Thoracic aorta (tissue), 2 donors: ENCODE results near the gene IFIT2. TPM values are rescaled to one million over a fixed set of nuclear protein-coding genes. Genes with fewer than 3 reads are reported as not detected.
A peak's percentile ranks its signal among the peaks of the same experiment; 100 is the strongest.

ENCODE experiments used
- ATAC-seq: fragments of 150-250 bp; one replicate; pipeline ENCODE4 v1.8.0; 2017; ENCODE audit warnings: low read depth; ENCODE audit not compliant: insufficient number of reproducible peaks, low FRiP score
- DNase-seq: peaks from one replicate; pipeline ENCODE4 v3.0.0-alpha.2; 2020; ENCODE audit warnings: low spot score
- H3K27ac ChIP-seq, 2 donors: fragments of 200-600 bp; sonication (generic); 1 replicate in 1 of 2; 2 replicates in 1 of 2; pipeline ENCODE4 v1.5.1; 2016; ENCODE audit warnings: mild to moderate bottlenecking in 2 of 2, moderate library complexity in 2 of 2
- H3K27me3 ChIP-seq: fragments of 200-600 bp; sonication (generic); replicated peaks from 2 replicates; pipeline ENCODE4 v1.6.0; 2016; ENCODE audit warnings: mild to moderate bottlenecking; ENCODE audit not compliant: insufficient read depth
- H3K36me3 ChIP-seq: fragments of 200-600 bp; sonication (generic); one replicate; pipeline ENCODE4 v1.5.1; 2016
- H3K4me1 ChIP-seq, 2 donors: fragments of 200-600 bp; sonication (generic); 1 replicate in 1 of 2; 2 replicates in 1 of 2; pipeline versions ENCODE4 v1.5.1 to v1.6.0; 2016; ENCODE audit warnings: low read depth in 2 of 2, mild to moderate bottlenecking in 1 of 2; ENCODE audit not compliant: control insufficient read depth in 1 of 2
- H3K4me3 ChIP-seq: fragments of 200-600 bp; sonication (generic); 2 replicates; pipeline ENCODE4 v1.5.1; 2016; ENCODE audit warnings: mild to moderate bottlenecking
- H3K9me3 ChIP-seq: fragments of 200-600 bp; sonication (generic); 2 replicates; pipeline ENCODE4 v1.5.1; 2016
- total RNA-seq, 2 donors: library from RNA; depleted of rRNA; stranded (reverse); fragments of >200 nt; gene quantifications; one replicate each; pipeline versions ENCODE4 v1.1.0 to v1.2.3, GENCODE V29; 2016
- TF ChIP-seq, protein P1 (sequence below): fragments of 200-600 bp; sonication (generic); IDR thresholded peaks from one replicate; pipeline ENCODE4 v1.5.1; 2019; ENCODE audit warnings: antibody characterized with exemption

IFIT2 gene
- total RNA-seq, 2 donors from 2014 or later: 5.9 to 17.1 TPM

DNA sequence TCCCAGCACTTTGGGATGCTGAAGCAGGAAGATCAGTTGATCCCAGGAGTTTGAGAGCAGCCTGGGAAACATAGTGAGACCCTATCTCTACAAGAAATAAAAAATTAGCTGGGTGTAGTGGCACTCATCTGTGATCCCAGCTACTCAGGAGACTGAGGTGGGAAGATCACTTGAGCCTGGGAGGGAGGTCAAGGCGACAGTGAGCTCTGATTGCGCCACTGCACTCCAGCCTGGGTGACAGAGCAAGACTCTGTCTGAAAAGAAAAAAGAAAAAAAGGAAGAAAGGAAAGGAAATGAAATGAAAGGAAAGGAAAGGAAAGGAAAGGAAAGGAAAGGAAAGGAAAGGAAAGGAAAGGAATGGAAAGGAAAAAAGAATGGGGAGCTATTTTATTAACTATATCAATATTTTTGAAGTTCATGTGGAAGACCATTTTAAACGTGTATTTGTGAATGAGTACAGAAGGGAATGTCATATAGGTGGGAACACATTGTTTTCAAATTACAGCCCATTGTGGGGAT, 7.1 kb upstream of the IFIT2 start:
- Histone ChIP-seq H3K4me3 (no peak overlapping the region), H3K36me3 (no peaks in the 10 kb centered on the region), H3K27ac (peak overlapping the region in 1 of 2 donors; percentile 82), H3K27me3 (no peaks in the 10 kb centered on the region), H3K9me3 (no peaks in the 10 kb centered on the region), H3K4me1 (peaks cover 17 to 18% of the 10 kb centered on the region in 2 donors)
- no peak for DNase-seq
- TF ChIP-seq, protein P1, sequence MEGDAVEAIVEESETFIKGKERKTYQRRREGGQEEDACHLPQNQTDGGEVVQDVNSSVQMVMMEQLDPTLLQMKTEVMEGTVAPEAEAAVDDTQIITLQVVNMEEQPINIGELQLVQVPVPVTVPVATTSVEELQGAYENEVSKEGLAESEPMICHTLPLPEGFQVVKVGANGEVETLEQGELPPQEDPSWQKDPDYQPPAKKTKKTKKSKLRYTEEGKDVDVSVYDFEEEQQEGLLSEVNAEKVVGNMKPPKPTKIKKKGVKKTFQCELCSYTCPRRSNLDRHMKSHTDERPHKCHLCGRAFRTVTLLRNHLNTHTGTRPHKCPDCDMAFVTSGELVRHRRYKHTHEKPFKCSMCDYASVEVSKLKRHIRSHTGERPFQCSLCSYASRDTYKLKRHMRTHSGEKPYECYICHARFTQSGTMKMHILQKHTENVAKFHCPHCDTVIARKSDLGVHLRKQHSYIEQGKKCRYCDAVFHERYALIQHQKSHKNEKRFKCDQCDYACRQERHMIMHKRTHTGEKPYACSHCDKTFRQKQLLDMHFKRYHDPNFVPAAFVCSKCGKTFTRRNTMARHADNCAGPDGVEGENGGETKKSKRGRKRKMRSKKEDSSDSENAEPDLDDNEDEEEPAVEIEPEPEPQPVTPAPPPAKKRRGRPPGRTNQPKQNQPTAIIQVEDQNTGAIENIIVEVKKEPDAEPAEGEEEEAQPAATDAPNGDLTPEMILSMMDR: no peak
- no peak for ATAC-seq

DNA sequence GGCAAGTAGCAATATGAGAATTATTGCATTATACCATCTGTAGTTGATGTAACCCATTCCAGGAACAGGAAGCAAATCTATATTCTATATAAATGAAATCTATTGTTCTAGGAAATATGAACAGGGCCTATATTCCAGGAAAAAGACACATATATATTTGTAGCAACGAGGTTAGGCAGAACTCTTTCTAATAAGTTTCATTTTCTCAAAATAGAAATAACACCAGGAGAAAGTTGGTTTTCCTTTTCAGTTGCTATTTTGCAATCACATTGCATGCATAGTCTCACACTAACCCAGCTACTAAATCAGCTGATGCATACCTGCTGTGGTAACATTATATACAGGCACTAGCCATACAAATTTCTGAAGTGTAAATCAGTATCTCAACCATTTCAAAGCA, 6.2 kb upstream of the IFIT2 start:
- no peak for DNase-seq
- peak; percentile 33 for ATAC-seq
- H3K36me3 ChIP-seq: no peaks in the 10 kb centered on the region
- H3K4me3 ChIP-seq: peak overlapping the region; percentile 44
- no peaks in the 10 kb centered on the region for H3K27me3 ChIP-seq
- H3K9me3 ChIP-seq: no peaks in the 10 kb centered on the region
- peaks cover 17 to 19% of the 10 kb centered on the region in 2 donors for H3K4me1 ChIP-seq
- peak overlapping the region; percentile 57 to 82 for H3K27ac ChIP-seq
- TF ChIP-seq, protein P1: no peak

DNA sequence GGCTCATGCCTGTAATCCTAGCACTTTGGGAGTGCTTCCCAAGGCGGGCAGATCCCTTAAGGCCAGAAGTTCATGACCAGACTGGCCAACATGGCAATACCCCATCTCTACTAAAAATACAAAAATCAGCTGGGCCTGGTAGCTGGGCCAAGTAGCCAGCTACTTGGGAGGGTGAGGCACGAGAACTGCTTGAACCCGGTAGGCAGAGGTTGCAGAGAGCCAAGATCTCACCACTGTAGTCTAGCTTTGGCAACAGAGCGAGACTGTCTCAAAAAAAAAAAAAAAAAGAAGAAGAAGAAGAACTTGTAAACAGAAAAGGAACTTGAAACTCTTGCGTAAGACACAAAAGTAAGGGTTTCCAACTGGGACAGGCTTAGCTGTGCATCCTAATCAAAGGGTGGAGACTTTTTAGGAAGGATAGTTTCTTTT, 5.6 kb upstream of the IFIT2 start:
- H3K4me3 ChIP-seq: peak overlapping the region; percentile 44
- TF ChIP-seq, protein P1: no peak

DNA sequence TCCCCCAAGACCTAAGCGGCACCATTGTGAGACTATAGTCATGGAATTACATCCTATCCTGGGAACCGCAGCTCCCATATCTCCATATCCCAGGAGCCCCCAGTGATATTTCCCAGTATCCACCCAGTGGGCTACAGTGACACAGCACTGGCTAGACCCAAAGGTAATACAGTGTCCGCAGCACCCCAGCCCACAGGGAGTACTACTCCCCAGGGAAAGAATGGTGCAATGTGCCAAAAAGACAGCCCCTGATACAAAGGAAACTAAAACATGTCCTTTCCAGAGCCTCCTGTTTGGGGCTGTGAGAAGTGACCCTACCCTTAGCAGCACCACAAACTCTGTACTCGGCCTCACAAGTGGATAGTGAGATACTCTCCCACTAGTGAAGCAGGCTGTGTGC, 4.5 kb upstream of the IFIT2 start:
- DNase-seq (no peak), ATAC-seq (no peak)
- Histone ChIP-seq H3K27me3 (no peaks in the 10 kb centered on the region), H3K4me3 (no peak overlapping the region), H3K27ac (no peak overlapping the region), H3K36me3 (no peaks in the 10 kb centered on the region), H3K9me3 (no peaks in the 10 kb centered on the region), H3K4me1 (peaks cover 23 to 28% of the 10 kb centered on the region in 2 donors)
- TF ChIP-seq, protein P1: no peak

More for the DNA sequence above, 5.6 kb upstream of the IFIT2 start:
- Histone ChIP-seq H3K9me3 (no peaks in the 10 kb centered on the region), H3K27me3 (no peaks in the 10 kb centered on the region), H3K4me1 (peaks cover 21 to 25% of the 10 kb centered on the region in 2 donors), H3K36me3 (no peaks in the 10 kb centered on the region), H3K27ac (peak overlapping the region; percentile 57 to 82)
- DNase-seq (no peak), ATAC-seq (no peak)

DNA sequence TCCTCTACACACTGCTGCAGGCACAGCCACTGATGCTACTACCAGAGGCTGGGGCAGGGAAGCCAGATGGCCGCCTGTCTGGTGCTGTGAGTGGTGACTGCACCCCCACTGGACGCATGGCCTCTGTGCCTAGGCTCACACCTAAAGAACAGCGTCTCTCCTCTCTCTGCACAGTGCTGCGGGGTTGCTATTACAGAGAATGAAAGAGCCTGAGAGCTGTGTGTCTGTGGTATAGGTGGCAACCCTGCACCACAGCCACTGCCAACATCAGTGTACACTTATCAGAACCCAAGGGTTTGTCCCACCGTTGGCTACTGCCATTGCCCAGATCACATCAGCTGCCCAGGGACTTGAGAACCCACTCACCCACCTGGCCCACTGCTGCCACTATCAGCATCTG, 4.1 kb upstream of the IFIT2 start:
- TF ChIP-seq, protein P1: no peak
- Histone ChIP-seq H3K4me1 (peaks cover 23 to 31% of the 10 kb centered on the region in 2 donors), H3K4me3 (no peak overlapping the region), H3K27ac (no peak overlapping the region), H3K27me3 (no peaks in the 10 kb centered on the region), H3K36me3 (no peaks in the 10 kb centered on the region), H3K9me3 (no peaks in the 10 kb centered on the region)
- ATAC-seq (no peak), DNase-seq (no peak)
